ENCODE data around the gene HSPB2. TPM values are rescaled to one million over a fixed set of nuclear protein-coding genes. Genes with fewer than 3 reads are reported as not detected.

HSPB2 gene
- total RNA-seq, 2 donors from 2014 or later = not detected

DNA sequence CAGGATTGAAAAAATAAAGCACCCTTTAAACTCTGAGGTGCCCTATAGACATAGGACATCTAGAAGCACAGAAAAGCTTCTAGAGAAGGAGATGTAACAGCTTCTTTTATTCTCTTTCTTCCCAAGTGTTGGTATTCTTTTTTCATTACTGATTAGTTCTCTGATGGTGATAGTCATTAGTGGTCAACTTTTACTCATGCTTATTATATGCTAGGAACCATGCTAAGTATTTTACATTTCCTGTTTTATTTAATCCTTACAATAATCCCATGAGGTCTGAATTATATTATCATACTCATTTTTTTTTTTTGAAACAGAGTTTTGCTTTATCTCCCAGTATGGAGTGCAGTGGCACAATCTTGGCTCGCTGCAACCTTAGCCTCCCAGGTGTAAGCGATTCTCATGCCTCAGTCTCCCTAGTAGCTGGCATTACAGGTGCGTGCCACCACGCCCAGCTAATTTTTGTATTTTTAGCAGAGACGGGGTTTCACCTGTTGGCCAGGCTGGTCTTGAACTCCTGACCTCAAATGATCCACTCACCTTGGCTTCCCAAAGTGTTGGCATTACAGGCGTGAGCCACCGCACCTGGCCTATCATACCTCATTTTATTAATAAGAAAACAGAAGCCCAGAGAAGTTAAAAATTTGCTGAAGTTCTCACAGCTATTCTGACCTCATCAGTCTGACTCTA, 9.2 kb downstream of the HSPB2 start:
- WGBS, 2 donors = 73 to 81% methylated on average over 7 of the region's 7 CpGs
- Histone ChIP-seq H3K27me3 (no peaks in the 10 kb centered on the region), H3K9me3 (no peaks in the 10 kb centered on the region), H3K27ac (peak overlapping the region in 2 of 4 donors; percentile 15 to 91), H3K4me3 (no peak overlapping the region), H3K36me3 (replicated peaks in 1 of 2; ENCODE audit: insufficient read depth in 1 of 2, low read depth in 2 of 2) (no peaks in the 10 kb centered on the region), H3K4me1 (peaks cover 76% of the 10 kb centered on the region)
- ATAC-seq (no peak), DNase-seq (no peak)
- intact Hi-C loops (cut with DNase I) = no loop called here
- TF ChIP-seq, protein P1, sequence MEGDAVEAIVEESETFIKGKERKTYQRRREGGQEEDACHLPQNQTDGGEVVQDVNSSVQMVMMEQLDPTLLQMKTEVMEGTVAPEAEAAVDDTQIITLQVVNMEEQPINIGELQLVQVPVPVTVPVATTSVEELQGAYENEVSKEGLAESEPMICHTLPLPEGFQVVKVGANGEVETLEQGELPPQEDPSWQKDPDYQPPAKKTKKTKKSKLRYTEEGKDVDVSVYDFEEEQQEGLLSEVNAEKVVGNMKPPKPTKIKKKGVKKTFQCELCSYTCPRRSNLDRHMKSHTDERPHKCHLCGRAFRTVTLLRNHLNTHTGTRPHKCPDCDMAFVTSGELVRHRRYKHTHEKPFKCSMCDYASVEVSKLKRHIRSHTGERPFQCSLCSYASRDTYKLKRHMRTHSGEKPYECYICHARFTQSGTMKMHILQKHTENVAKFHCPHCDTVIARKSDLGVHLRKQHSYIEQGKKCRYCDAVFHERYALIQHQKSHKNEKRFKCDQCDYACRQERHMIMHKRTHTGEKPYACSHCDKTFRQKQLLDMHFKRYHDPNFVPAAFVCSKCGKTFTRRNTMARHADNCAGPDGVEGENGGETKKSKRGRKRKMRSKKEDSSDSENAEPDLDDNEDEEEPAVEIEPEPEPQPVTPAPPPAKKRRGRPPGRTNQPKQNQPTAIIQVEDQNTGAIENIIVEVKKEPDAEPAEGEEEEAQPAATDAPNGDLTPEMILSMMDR (IDR thresholded peaks at IDR 0.05) = no peak
- no peak for TF ChIP-seq POLR2A (IDR thresholded peaks at IDR 0.05)

DNA sequence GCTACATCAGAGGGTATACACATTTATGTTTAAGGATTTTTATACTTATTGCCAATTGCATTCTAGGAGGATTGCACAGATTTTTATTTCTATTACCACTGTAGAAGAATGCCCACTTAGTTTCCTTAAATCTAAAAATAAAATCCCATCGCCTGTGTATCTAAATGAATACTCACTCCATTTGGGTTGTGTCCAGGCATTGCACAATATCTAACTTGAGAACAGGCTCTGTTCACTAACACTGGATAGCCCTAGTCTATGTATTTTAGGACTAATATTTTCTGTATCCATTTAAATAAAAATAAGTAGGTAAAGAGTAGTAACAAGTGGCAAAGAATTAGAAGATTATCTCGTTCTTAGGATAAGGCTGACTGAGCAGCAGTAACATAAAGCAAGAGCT, 10.3 kb downstream of the HSPB2 start:
- intact Hi-C loops (cut with DNase I) = no loop called here
- no peaks in the 10 kb centered on the region for H3K36me3 ChIP-seq (replicated peaks in 1 of 2; ENCODE audit: insufficient read depth in 1 of 2, low read depth in 2 of 2)
- no peaks in the 10 kb centered on the region for H3K27me3 ChIP-seq
- no peak for ATAC-seq
- no peaks in the 10 kb centered on the region for H3K9me3 ChIP-seq
- H3K27ac ChIP-seq = peak overlapping the region; percentile 22 to 91 (median 79)
- H3K4me3 ChIP-seq = no peak overlapping the region
- peaks cover 78% of the 10 kb centered on the region for H3K4me1 ChIP-seq
- peak in 3 of 4 donors; percentile 64 to 88 (median 75) for DNase-seq
- 0 to 2% methylated on average over 2 of the region's 2 CpGs for WGBS, 2 donors
- no peak for TF ChIP-seq POLR2A (IDR thresholded peaks at IDR 0.05)
- TF ChIP-seq, protein P1 (IDR thresholded peaks at IDR 0.05) = no peak

DNA sequence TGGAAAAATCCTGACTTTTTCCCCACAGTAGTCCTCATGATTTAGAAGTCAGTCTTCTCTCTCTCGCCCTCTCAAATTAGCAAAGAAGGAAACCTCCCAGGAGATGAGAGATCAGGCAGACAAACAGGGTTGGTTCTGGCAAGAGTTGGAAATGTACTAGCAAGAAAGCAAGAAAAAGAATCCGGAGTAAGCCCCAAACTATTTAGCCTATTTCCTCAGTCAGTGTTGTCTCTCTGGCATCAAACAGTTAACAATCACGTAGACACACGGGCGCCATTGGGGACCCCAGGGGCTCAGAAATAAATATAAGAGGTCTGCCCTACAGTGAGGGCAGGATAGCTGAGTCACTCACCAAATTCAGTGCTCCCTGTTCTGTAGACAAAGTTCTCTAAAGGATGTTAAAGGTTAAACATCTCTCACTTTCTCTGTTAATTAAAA, 10.8 kb downstream of the HSPB2 start:
- DNase-seq (no peak), ATAC-seq (no peak)
- intact Hi-C loops (cut with DNase I) = no loop called here
- Histone ChIP-seq H3K4me3 (no peak overlapping the region), H3K9me3 (no peaks in the 10 kb centered on the region), H3K4me1 (peaks cover 72% of the 10 kb centered on the region), H3K27me3 (no peaks in the 10 kb centered on the region), H3K27ac (peak overlapping the region; percentile 22 to 91 (median 79)), H3K36me3 (replicated peaks in 1 of 2; ENCODE audit: insufficient read depth in 1 of 2, low read depth in 2 of 2) (no peaks in the 10 kb centered on the region)
- 40 to 43% methylated on average over 5 of the region's 5 CpGs for WGBS, 2 donors
- TF ChIP-seq POLR2A (IDR thresholded peaks at IDR 0.05) = no peak
- TF ChIP-seq, protein P1 (IDR thresholded peaks at IDR 0.05) = no peak

DNA sequence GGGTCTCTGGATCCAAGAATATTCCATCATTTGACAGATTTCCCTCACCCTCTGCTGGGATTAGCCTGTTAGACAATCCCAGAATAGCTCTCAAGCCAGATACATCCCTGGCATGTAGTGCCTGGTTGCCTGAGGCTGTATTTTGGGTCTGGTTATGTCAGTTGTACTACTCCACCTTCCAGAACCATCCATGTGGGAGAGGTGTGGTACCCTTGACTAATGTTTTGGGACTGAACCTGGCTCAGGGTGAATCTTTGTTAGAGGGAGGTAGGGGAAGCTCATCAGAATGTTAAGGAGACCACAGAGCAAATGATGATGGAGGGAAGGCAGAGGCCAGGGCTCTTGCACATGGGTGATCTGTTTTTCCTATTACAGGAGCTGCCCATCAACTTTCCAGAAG, 11.4 kb downstream of the HSPB2 start:
- TF ChIP-seq, protein P1 (IDR thresholded peaks at IDR 0.05) = no peak
- TF ChIP-seq POLR2A (IDR thresholded peaks at IDR 0.05) = no peak

DNA sequence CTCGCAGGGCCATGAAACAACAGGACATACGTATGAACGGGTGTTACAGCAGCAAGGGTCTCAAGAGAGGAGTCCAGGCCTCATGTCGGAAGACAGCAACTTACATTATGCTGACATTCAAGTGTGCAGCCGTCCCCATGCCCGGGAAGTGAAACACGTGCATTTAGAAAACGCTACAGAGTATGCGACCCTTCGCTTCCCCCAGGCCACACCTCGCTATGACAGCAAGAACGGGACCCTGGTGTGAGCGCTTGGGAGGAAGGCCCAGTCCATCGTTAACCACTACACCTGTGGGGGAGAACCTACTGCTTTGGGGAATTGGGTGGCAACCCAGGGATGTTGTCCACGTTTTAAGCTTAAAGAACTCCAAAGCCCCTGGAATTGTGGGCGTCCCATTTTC, 13.4 kb downstream of the HSPB2 start:
- TF ChIP-seq POLR2A (IDR thresholded peaks at IDR 0.05) = no peak
- TF ChIP-seq, protein P1 (IDR thresholded peaks at IDR 0.05) = no peak
- ATAC-seq (no peak), DNase-seq (no peak)
- Histone ChIP-seq H3K4me1 (peaks cover 52% of the 10 kb centered on the region), H3K27me3 (no peaks in the 10 kb centered on the region), H3K4me3 (no peak overlapping the region), H3K9me3 (no peaks in the 10 kb centered on the region), H3K36me3 (replicated peaks in 1 of 2; ENCODE audit: insufficient read depth in 1 of 2, low read depth in 2 of 2) (no peaks in the 10 kb centered on the region), H3K27ac (peak overlapping the region; percentile 79 to 91 (median 88))
- intact Hi-C loops (cut with DNase I) = no loop called here
- WGBS, 2 donors = 86 to 89% methylated on average over 12 to 16 of the region's 16 CpGs

More for the DNA sequence above, 11.4 kb downstream of the HSPB2 start:
- no peaks in the 10 kb centered on the region for H3K27me3 ChIP-seq
- H3K9me3 ChIP-seq = no peaks in the 10 kb centered on the region
- H3K4me3 ChIP-seq = no peak overlapping the region
- peak overlapping the region in 3 of 4 donors; percentile 68 to 91 (median 90) for H3K27ac ChIP-seq
- H3K36me3 ChIP-seq (replicated peaks in 1 of 2; ENCODE audit: insufficient read depth in 1 of 2, low read depth in 2 of 2) = no peaks in the 10 kb centered on the region
- no peak for ATAC-seq
- peaks cover 70% of the 10 kb centered on the region for H3K4me1 ChIP-seq
- no peak for DNase-seq
- intact Hi-C loops (cut with DNase I) = no loop called here
